ENCODE measurements around the gene MYCBP2.
A peak's percentile ranks its signal among the peaks of the same experiment; 100 is the strongest.
"Not testable (repeated sequence)": the region's sequence is repeated elsewhere in the genome, so short reads cannot be mapped to it uniquely, and the experiment has no call there.

MYCBP2 gene

GRCh38 chr13:77326905-77327604 lies at the start of gene MYCBP2:
Gene MYCBP2 (minus strand): TSS chr13:77327094. CDS start chr13:77326775, 319 bp downstream.
- peak; percentile 98 for DNase-seq

GRCh38 chr13:77375560-77376108 lies 48.7 kb upstream of the MYCBP2 start:
- DNase-seq = no peak

DNA sequence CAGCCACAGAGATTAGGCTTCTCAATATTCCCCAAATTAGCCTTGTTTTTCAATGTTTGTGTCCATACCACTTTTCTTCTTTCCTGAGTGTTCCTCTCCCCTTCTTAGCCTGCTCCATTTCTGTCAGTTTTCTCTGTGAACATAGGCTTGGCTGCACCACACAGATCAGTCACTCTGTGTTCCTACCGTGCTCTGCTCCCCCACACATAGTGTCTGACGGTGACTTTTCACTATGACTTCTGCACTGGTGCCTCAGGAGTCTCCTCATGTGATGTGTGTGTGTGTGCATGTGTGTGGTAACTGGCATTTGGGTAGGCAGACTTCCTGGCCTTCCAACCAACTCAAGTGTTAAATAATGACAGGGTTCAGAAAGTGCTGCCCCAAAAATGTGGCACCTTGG lies 47.9 kb upstream of the MYCBP2 start:
- no peak for DNase-seq

DNA sequence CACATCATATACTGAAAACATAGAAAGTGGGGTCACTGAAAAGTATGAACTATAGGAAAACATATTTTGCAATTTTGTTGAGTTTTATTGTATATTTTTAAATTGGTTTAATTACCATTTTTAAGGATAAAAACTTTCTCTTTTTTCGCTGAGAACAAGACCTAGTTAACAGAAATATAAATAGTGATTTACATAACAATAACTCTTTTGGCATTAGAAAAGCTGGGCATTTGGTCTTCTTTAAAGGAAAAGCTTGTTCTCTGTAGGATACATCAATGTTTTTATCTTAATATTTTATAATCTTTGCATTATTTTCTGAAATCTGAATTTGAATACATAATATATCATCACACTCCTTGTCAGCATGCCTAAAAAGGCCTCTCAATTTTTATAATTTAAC lies 47.4 kb upstream of the MYCBP2 start:
- DNase-seq = no peak

GRCh38 chr13:77373502-77373901 lies 46.6 kb upstream of the MYCBP2 start:
- DNase-seq = no peak

- DNase-seq = no peak
Observed at GRCh38 chr13:77372275-77372674, 45.4 kb upstream of the MYCBP2 start.

- DNase-seq = no peak
Observed at GRCh38 chr13:77370888-77371287, 44.0 kb upstream of the MYCBP2 start.

GRCh38 chr13:77362166-77362565 lies 35.3 kb upstream of the MYCBP2 start:
- no peak for DNase-seq

GRCh38 chr13:77360032-77360685 lies 33.3 kb upstream of the MYCBP2 start:
- DNase-seq = no peak

- no peak for DNase-seq
Observed at GRCh38 chr13:77359171-77359570, 32.3 kb upstream of the MYCBP2 start.

DNA sequence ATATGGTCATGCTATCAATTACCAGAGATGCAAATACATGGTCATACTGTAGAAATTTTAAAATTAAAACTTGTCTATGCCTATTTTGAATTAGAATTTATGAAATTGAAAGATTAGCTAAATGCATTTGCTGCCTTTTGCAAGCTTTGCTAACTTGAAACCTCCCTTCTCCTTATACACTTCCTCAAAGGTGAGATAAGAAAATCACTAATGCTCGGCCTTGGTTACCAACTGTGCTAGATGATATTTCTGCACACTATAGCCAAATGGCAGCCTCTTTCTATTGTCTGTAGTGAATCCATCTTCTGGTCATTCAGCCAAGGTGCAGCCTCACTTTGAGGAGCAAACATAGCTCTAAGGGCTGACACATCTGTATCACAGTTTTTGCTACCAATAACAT lies 31.1 kb upstream of the MYCBP2 start:
- DNase-seq = no peak

GRCh38 chr13:77356155-77356554 lies 29.3 kb upstream of the MYCBP2 start:
- no peak for DNase-seq

DNA sequence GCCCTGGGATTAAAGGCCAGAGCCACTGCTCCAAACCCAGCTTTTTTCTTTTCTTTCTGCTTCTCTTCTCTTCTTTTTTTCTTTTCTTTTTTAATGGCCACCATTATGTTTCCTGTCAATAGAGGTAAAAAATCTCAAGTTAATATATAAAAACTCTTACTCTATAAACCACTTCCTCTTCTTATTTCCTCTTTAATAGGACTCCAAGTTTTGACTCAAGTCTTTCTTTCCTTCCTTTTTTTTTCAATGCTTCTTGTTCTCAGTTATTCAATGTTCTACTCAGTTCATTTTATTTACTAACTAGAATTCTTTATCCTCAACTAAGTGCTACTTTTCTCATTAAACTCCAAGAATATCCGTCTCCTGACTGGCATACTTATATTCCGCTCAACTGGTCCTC lies 27.1 kb upstream of the MYCBP2 start:
- no peak for DNase-seq

DNA sequence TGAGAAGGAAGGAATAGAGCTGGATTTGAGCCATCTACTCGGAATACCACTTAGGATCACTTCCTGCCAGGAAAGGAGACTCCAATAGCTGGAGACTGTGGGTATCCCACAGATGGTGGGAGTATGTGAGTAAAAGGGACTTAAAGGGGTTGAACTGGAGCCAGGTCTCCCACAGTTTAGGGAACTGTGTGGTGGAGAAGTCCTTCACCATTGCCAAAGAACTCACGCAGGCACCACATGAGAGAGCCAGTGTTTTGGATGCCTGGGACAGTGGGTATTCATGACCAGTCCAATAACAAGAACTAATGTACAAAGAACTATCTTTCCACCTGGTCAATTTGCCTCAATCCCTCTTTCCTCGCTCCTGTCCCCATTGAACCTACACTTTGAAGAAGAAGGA lies 24.4 kb upstream of the MYCBP2 start:
- DNase-seq = no peak

DNA sequence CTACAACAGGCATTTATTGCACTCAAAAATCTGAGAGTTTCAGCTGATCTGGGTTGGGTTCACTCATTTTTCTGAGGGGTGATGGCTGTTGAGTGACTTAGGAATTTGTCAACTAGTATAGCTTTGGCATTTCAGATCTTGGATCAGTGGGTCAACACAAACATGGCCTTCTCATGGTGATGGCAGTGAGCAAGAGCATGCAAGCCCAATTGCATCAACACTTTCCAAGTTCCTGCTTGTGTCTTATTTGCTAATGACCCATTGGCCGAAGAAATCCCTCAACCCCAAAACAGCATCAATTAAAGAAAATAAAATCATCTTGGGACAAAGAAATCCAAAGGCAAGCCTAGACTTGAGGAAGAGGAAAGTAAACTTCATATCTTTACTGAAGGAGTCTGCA lies 23.9 kb upstream of the MYCBP2 start:
- DNase-seq = no peak

DNA sequence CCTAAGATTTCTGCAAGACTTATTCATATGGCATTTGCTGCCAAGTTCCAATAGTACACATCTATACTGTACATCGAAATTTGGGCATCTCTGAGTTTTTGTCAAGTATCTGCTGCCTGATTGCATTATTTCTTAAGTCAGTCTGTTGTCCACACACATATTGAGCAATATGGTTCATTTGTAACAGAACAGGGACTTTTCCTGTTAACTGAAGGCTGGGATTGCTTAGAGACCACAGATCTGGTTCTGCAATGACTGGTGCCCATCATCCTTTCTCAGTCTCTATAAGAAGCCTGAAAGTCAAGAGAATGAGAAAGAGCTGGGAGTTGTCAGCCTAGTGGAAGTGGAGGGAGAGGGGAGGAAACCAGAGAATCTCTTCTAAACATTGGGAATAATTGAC lies 22.5 kb upstream of the MYCBP2 start:
- DNase-seq = no peak

DNA sequence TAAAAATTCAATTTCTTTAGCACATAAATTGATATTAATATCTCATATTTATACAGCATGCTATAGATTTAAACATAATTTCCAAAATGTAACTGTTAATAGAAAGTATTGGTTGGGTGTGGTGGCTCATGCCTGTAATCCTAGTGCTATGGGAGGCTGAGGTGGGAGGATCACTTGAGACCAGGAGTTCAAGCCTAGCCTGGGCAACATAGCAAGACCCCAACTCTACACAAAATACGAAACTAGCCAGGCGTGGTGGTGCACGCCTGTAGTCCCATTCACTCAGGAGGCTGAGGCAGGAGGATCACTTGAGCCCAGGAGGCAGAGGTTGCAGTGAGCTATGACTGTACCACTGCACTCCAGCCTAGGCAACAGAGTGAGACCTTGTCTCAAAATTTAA lies 20.5 kb upstream of the MYCBP2 start:
- DNase-seq = not testable (repeated sequence)

DNA sequence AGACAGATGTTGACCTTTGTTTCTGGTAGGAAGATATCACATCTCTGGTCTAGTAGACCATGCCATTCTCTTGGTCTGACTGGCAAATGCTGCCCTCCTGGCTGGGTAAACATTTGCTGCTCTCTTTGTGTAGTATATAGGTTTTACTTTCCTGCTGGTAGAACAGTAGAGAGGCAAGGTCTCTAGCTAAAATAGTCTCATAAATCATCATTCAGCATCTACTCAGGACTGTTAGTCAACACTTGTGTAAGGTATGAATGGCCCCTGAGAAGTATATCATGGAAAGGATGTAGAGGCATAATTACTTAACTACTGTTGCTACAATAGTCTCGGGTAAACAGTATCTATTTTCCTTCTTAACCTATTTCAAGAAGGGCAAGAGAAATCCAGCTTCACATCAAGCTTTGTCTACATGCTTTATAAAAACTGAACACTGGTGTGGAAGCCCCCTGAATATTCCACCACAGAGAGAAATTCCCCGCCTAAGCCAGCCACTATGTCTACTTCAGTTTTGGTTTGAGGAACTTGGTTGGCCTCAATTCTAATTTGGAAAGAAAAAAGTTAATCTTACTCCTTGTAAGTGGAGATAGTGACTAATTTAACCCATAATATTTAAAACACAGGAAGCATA lies 18.4 kb upstream of the MYCBP2 start:
- DNase-seq = peak in 1 of 2 donors; percentile 49

DNA sequence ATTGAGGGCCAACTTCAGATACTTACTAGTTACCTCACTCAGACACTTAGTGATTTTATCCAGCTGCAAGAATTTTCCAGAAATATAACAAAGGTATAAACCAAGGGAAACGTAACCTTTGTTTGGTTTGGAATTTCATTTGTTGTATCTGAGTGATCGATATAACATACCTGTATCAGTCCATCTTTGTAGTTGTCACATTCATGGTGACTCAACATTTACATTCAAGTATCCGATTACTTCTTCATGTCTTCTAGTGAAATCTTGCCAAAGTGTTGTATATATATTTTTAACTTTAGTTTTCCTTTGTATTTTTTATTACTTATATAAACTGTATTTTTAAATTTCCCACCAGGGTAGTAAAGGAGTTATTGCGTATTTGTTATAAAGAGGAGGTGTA lies 16.9 kb upstream of the MYCBP2 start:
- DNase-seq = no peak

DNA sequence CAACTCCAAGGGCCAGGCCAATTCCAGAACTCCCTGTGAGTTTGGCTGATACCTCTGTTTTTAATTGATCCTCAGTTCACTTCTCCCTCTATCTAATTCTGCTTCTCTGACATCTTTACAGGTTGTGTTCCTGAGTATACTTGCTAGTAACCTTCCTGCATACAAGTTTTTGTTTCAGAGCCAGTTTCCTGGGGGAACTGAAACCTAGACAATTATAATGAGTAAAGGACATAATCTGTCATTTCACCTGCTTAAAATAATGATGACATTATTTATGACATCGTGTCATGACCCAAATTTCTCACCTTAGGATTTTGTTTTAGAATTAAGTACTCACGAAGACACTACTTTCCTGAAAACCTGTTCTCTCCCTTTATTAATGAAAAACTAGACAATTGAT lies 12.5 kb upstream of the MYCBP2 start:
- DNase-seq = no peak

DNA sequence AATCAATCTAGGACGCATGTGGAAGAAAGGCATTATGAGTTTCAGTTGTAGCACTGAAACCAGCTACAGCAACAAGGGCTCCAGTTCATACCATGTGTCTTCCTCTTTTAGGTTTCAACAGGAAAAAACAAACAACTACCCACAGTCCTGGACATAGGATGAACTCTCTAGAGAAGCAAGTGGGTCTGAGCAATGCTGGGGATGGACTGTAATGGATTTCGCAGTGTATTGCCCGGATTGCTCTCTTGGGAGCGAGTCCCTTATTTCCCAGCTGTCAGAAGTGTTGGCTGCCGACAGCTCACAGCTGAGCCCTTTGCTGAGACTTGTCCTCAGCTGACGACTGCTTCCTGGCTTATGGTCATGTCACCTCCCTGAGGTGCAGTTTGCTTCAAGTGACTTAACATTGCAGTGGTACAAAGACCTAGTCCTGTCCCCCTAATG lies 12.1 kb upstream of the MYCBP2 start:
- DNase-seq = no peak

GRCh38 chr13:77338329-77338728 lies 11.4 kb upstream of the MYCBP2 start:
- no peak for DNase-seq

GRCh38 chr13:77337159-77337558 lies 10.3 kb upstream of the MYCBP2 start:
- no peak for DNase-seq

- no peak for DNase-seq
Observed at GRCh38 chr13:77335543-77335942, 8.6 kb upstream of the MYCBP2 start.
